HUDEP-2 (cell line): ENCODE measurements around the gene MAN1B1.
"Not testable (repeated sequence)": the region's sequence is repeated elsewhere in the genome, so short reads cannot be mapped to it uniquely, and the experiment has no call there.

Experiments used
- DNase-seq, 76 experiments: peaks; one replicate each; lab custom pipeline; 2025; ENCODE audit not compliant: unreplicated experiment in 76 of 76; lab: John Stamatoyannopoulos, UW

Gene MAN1B1

GRCh38 chr9:137123468-137123837 lies 36.7 kb downstream of the MAN1B1 start:
- no peak for DNase-seq

- not testable (repeated sequence) for DNase-seq
Measured at GRCh38 chr9:137123952-137124462, 37.2 kb downstream of the MAN1B1 start.

DNA sequence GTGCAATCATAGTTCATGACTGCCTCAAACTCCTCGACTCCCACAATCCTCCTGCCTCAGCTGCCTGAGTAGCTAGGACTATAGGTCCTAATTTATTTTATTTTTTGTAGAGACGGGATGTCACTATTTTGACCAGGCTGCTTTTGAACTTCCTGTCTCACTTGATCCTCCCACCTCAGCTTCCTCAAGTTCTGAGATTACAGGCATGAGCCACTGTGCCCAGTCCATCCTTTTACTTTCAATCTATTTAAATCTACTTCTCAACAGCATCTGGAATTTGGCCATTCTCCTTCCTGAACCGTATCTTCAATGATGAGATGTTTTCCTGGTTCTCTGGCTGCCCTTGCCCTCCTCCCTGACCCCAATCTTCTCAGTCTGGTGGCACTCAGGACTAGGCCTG lies 40.0 kb downstream of the MAN1B1 start:
- no peak for DNase-seq

GRCh38 chr9:137127301-137128157 lies 40.7 kb downstream of the MAN1B1 start:
- peak in 21 of 76 experiments; percentile 6 to 53 (median 29) for DNase-seq

- peak in 3 of 76 experiments; percentile 3 to 30 (median 13) for DNase-seq
Measured at GRCh38 chr9:137128158-137128861, 41.5 kb downstream of the MAN1B1 start.

- DNase-seq: peak in 1 of 76 experiments; percentile 26
Measured at GRCh38 chr9:137128862-137129455, 42.2 kb downstream of the MAN1B1 start.

DNA sequence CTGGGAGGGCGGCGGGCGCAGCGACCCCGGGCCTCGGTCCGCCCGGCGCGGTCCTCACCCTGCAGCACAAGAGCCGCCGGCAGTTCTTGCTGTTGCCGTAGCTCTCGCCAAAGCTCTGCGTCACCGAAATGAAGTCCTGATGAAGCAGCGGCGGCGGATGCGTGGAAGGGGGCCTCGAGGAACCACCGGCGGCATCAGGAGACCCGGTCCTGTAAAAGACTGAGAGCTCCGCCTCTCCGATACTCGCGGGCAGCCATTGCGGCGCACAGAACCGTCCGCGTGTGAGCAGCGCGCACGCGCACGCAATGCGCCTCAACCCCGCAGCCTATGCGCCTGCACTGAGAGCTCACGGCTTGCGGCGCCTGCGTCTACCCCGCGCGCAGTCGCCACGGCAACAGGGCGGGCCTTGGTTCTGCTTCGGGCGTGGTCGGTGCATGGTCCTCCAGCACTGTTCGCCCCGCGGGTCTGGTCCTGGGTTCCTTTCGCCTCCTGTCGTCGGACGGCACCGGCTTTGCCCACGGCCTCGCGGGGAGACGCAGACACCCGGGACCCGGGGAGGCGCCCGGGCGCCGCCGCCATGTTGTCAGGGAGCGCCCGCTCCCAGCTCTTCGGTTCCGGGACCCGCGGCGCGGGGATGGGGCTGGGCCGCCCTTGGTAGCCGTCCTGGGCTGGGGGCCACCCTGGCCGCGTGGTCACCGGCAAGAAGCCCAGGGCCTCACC lies 42.8 kb downstream of the MAN1B1 start:
- DNase-seq: peak in 74 of 76 experiments; percentile 34 to 93 (median 80)

- DNase-seq: no peak
Measured at GRCh38 chr9:137130176-137130755, 43.5 kb downstream of the MAN1B1 start.

DNA sequence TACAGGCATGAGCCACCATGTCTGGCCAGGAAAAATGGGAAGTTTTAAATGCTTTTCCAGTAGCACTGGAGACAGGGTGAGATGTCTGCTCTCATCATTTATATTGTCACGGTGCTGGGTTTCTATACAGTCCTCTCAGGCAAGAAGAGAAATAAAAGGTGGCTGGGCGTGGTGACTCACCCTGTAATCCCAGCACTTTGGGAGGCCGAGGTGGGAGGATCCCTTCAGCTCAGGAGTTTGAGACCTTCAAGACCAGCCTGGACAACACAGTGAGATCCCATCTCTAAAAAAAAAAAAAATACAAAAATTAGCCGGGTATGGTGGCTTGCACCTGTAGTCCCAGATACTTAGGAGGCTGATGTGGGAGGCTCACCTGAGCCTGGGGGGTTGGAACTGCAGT lies 47.4 kb downstream of the MAN1B1 start:
- no peak for DNase-seq

DNA sequence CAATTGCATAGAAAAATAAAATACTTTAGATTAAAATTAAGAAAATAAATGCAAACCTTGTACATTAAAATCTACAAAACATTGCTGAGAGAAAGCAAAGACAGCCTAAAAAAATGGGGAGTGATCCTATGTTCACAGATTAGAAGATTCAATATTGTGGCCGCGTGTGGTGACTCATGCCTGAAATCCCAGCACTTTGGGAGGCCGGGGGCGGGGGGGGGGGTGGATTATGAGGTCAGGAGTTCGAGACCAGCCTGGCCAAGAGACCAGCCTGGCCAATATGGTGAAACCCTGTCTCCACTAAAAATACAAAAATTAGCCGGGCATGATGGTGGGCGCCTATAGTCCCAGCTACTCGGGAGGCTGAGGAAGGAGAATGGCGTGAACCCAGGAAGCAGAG lies 48.4 kb downstream of the MAN1B1 start:
- not testable (repeated sequence) for DNase-seq

DNA sequence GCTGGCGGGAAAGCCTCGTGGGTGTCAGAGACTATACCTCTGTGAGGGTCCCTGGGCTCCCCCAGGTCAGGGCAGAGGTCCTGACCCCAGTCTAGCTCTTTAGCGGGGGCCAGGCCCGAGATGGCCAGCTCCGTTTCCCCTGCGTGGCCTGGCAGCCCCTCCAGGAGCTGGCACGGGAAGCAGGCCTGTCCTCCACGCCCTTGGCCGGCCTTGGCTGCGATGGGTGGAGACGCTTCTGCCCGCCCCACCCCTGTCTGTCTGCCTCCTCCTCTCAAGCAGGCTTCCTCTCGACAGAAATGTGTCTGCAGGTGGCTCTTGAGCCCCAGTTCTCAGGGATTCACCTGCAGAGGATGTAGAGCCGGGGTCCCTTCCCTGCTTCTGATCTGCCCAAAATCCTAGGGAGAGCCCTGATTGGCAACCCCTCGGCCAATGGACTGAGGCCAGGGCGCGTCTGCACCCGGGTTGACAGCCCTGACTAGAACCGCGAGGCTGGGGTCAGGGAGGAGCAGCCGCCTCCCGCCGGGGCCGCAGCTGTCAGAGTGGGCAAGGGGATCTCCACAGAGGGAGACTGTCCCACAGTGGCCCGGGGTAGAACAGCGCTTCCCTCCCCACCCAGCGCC lies 49.6 kb downstream of the MAN1B1 start:
- DNase-seq: peak in 46 of 76 experiments; percentile 6 to 61 (median 42)

- DNase-seq: no peak
Measured at GRCh38 chr9:137136881-137137607, 50.3 kb downstream of the MAN1B1 start.

DNA sequence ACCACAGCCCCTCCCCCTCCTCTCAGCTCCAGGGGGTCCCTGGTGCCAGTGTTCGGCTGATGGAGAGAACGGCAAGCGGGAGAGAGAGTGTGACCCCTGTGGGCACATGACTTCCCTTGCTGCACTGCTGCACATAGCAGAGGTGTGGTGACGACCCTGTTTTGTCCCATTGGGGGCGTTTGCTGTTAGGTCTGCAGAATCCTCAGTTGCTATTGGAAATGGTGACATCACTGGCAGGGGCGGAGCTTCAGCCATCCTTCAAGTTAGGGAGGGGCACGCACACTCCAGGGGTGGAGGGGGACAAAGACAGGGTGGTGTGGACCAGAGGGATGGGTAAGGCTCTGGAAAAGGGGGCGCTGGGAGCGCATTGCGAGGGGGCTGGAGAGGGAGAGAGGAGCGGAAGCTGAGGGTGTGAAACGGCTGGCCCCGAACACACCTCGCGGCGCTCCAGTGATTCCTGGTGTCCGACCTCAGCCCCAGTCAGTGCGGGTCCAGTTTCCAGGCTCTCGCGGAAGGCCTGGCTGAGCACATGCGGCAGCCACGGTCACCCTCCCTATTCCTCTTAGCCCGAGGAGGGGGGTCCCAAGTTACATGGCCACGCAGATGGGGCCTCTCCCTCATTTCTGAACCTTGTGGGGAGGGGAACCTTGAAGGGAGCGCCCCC lies 51.4 kb downstream of the MAN1B1 start:
- no peak for DNase-seq

DNA sequence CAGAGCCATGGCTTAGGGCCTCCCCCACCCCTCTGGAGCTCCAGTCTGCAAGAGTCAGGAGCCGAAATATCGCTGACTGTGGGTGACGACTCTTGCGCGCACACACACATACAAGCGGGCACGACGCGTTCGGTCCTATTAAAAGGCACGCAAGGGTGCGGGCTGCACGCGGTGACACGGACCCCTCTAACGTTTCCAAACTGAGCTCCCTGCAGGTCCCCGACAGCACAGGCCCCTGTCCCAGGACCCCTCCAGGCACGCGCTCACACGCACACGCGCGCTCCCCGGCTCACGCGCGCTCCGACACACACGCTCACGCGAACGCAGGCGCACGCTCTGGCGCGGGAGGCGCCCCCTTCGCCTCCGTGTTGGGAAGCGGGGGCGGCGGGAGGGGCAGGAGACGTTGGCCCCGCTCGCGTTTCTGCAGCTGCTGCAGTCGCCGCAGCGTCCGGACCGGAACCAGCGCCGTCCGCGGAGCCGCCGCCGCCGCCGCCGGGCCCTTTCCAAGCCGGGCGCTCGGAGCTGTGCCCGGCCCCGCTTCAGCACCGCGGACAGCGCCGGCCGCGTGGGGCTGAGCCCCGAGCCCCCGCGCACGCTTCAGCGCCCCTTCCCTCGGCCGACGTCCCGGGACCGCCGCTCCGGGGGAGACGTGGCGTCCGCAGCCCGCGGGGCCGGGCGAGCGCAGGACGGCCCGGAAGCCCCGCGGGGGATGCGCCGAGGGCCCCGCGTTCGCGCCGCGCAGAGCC lies 52.1 kb downstream of the MAN1B1 start, which contains the start of gene GRIN1:
Gene GRIN1, plus strand, starts transcription at position 433 of the 746 bp plus-strand sequence. CDS start 333 bp downstream, outside the sequence.
- peak in 4 of 76 experiments; percentile 14 to 46 (median 28) for DNase-seq

- DNase-seq: no peak
Measured at GRCh38 chr9:137139468-137140150, 52.8 kb downstream of the MAN1B1 start.

- no peak for DNase-seq
Measured at GRCh38 chr9:137140151-137141012, 53.6 kb downstream of the MAN1B1 start.
